GM23248 (cell line): Measurements from ENCODE around the gene AFF3.

Experiments
- EZH2 ChIP-seq: fragments of 200-600 bp; sonication (generic); IDR thresholded peaks from 2 replicates; pipeline ENCODE4 v1.6.1; 2018; ENCODE audit warnings: antibody characterized with exemption, mild to moderate bottlenecking; ENCODE audit not compliant: insufficient read depth, poor library complexity, severe bottlenecking
- EZH2phosphoT487 ChIP-seq: fragments of 200-600 bp; sonication (generic); IDR thresholded peaks from 2 replicates; pipeline ENCODE4 v1.6.1; 2018; ENCODE audit warnings: antibody characterized with exemption, moderate library complexity, mild to moderate bottlenecking, low read depth; ENCODE audit not compliant: insufficient read depth

GRCh38 chr2:100057901-100058261 is 84.5 kb downstream of the AFF3 start:
- TF ChIP-seq EZH2phosphoT487, result no peak
- TF ChIP-seq EZH2, result no peak
